ENCODE results near the gene PRF1.
"Not testable (repeated sequence)": the region's sequence is repeated elsewhere in the genome, so short reads cannot be mapped to it uniquely, and the experiment has no call there.

Gene PRF1

DNA sequence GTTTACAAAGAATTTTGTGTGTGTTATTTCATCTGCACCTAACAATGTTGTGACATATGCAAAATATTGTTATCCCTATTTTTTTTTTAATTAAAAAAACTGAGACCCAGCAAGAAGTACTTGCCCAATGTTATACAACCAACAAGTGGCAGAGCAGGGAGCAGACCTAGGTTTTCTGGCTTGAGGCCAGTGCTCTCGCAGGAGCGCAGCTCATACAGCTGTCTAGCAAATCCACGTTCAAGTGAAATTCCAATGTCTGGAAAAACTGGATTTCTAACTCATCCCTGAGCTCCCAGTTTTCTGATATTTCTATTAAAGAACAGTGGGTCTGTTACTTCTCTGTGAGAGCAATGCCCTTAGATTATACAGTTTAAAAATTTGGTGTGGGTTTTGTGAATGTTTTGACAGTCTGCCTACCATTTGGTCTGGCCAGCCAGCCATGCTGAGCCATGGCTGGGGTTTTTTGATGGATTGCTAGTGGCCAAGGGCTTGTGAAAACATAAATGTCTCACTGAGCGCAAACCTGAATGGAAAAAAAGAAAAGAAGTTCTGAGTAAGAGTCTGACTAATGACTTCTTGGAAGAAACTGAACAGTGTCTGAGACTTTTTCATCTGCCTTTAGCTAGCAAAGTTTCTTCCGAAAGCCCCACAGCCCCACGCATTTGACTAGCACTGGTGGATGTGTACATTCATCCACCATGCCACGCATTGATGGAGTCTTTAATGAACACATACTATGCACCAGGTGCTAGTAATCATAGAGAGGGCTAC, 15.4 kb upstream of the PRF1 start:
- no peak for DNase-seq (ENCODE audit: low read depth)

DNA sequence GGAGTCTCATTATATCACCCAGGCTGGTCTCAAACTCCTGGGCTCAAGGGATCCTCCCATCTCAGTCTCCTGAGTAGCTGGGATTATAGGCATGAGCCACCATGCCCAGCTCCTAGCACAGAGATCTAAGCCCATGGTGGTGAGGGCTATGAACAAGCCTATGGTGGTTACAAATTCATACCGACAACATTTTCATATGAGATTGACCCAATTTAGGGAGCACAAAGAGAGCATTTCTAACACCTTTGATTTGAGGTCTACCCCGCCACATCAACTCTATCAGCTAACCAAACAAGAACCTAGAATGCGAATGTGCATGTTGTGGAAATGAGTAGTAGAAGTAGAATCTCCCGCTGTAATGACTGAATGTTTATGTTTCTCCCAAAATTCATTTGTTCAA, 14.2 kb upstream of the PRF1 start:
- no peak for DNase-seq (ENCODE audit: low read depth)

DNA sequence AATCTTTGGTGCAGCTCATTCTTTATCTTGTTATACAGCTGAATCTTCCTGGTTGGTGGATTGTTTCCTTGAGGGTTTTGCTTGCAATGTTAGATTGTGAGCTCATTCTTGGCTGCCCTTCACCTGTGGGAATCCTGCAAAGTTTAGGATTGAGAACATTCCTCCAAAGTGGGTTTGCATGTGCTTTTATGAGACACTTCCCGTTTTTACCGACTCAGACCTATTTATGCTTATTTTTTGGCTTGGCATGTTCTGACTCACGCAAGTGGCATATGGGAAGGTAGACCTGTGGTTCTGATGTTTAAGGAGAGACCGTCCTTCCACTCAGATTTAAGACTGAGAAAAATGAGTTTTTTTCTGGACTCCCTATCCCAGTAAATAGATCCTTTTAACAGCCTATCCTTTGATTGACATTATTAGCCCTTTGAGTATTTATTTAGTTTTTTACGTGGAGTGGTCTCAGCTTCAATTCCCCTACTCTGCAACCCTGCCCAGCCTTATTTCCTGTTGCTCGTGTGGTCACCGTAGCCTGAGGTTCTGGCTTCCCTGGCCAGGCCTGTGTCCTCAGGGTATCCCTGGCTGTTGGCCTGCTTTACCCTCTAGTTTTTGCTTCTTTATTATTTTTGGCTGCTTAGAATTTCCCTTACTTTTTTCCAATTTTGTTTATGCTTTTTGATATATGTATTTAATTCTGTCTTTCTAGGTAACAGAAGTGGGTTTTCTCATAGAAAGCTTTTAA, 13.4 kb upstream of the PRF1 start:
- DNase-seq (ENCODE audit: low read depth), result no peak

DNA sequence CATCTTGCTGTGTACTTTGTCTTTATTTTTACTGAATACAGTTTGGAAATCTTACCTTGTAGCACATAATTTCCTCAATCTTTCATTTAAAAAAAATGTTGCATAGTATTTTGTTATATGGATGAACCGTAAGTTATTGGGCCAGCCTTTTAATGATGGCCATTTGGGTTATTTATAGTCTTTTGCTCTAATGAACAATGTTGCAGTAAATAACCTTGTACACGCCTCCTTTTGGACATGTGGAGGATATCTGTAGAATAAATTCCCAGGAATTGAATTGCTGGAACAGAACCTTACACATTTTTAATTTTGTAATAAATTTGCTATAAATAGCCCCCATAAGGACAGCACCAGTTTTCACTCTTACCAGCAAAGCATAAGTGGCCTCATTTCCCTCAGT, 12.7 kb upstream of the PRF1 start:
- no peak for DNase-seq (ENCODE audit: low read depth)

DNA sequence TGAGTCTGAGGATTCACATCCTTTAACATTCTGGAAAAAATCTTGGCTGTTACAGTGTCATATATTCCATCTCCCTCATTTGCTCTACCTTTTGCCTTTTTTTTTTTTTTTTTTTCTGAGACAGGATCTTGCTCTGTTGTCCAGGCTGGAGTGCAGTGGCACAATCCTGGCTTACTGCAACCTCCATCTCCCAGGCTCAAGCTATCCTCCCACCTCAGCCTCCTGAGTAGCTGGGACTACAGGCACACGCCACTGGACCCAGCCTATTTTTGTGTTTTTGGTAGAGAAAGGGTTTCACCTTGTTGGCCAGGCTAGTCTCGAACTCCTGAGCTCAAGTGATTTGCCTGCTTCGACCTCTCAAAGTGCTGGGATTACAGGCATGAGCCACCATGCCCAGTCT, 11.8 kb upstream of the PRF1 start:
- DNase-seq (ENCODE audit: low read depth), result not testable (repeated sequence)

DNA sequence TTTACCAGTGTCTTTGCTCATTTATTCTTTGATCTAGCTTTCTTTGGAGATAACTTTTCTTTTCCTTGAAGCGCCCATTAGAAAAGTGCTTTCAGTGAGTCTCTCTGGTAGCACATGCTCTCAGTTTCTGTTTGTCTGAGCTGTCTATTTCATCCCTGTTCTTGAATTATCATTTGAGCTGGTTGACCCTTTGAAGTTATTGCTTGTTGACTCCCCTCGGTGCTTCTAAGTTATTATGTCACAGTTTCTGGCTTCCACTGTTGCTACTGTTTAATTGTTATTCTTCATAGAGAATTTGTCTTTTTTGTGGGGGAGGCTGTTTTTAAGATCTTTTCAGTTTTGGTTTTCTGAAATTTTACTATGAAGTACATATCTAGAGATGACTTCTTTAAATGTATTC, 11.4 kb upstream of the PRF1 start:
- no peak for DNase-seq (ENCODE audit: low read depth)

DNA sequence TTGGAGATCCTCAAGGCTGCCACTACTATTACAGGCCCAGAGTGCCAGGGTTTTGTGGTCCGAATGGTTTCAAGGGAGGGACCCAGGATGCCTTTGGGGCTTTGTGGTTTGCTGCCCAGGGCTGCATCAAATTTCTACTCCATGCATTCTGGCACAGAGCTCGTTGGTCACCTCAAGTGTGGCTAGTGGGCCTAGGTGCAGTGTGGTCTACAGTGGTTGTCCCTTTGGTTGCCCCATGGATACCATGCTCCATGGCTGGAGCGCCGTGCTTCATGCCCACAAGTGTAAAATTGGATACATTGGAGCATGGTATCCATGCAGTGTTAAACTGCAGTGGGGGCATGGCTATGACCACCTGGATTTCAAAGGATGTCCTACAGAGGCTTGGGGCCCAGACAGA, 5.4 kb upstream of the PRF1 start:
- DNase-seq (ENCODE audit: low read depth), result no peak

DNA sequence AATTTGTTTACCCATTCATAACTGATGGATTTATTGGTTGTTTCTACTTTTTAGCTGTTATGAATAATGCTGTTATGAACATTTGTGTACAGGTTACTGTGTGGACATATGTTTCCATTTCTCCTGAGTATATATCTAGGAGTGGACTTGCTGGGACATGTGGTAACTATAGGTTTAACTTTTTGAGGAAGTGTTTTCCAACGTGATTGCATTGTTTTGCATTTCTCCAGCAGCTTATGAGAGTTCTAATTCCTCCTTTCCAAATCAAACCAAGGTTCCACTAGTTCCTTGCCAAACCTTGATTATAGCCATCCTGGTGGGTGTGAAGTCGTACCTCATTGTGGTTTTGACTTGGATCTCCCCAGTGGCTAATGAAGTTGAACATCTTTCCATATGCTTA, 2.6 kb upstream of the PRF1 start:
- DNase-seq (ENCODE audit: low read depth), result no peak

DNA sequence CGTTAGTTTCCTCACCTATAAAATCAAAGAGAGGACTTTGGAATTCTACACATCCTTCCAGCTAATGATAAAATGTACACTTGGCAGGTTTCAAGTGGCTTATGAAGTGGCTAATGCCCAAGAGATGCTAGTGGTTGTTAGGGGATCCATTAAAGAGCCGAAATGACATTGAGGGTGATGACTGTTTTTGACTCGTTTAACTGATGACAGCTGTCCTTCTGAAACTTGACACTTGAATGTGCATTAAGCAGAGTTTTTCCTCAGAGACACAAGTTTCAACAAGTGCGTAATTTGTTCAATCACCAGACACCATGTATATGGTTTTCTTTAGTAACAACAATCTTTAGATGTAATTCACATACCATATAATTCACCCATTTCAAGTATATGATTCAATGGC, 1.6 kb upstream of the PRF1 start:
- DNase-seq (ENCODE audit: low read depth), result no peak

DNA sequence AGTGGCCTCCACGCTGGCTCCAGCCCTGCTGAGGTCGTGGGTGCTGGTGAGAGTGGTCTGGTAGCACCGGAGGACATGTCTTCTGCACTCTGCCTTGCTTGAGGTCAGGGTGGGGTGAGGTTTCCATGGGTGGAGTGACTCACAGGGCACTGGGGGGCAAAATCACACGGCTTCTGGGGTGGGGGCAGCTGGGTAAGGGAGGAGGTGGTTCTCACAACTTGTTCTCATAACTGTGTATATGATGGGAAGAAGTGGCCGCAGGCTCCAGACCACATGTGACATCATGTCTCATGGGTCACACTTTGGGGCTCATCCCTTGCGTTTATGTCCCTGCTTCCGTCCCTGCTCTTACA, 884 bp upstream of the PRF1 start:
- no peak for DNase-seq (ENCODE audit: low read depth)

DNA sequence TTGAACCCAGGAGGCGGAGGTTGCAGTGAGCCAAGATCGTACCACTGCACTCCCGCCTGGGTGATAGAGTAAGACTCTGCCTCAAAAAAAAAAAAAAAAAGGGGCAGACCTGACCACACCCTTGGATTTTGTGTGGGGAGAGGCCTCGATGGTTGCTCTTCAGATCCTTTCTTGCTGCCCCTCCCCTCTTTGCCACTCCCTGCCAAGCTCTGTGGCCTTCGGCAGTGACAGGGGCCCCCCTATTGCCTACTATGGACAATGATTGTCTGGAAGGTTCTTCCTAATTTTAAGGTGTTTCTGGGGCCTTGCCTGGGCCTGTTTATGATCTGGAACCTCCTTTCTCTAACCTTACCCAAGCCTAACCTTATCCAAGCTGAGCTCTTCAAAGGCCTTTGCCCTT, 795 bp downstream of the PRF1 start:
- no peak for DNase-seq (ENCODE audit: low read depth)

DNA sequence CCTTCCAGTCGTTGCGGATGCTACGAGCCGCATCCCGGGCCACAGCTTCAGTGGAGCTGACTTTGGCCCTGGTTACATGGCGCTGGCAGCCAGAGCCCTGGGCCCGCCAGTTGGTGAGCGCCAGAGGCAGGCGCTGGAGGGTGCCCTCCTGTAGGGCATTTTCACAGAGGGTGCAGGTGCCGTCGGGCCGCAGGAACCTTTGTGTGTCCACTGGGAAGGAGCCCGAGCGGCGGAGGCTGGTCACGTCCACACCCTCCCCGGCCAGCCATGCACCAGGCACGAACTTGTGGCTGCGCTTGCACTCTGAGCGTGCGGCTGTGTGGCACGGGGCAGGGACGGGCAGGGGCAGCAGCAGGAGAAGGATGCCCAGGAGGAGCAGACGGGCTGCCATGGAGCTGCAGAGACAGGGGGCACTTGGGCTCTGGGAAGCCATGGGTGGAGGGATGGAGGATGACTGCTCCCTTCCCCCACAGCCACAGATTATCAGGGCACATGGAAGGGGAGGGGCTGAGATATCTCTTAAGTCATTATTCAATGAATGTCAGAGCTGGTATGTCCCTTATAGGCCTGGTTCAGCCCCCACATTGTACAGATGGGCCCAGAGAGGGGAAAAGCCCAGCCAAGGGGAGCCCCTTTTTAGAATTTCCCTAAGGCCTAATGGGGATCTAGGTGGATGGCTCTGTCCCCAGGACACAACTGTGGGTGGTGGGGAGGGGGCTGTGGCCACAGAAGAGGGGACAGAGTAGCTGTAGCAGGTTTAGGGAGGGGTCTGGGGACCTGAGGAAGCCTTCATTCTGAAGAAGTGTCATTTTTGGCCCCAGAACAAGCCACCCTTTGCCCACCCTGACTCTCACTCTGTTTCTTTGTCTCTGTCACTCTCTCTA, 1.8 kb downstream of the PRF1 start:
- DNase-seq (ENCODE audit: low read depth), result no peak

DNA sequence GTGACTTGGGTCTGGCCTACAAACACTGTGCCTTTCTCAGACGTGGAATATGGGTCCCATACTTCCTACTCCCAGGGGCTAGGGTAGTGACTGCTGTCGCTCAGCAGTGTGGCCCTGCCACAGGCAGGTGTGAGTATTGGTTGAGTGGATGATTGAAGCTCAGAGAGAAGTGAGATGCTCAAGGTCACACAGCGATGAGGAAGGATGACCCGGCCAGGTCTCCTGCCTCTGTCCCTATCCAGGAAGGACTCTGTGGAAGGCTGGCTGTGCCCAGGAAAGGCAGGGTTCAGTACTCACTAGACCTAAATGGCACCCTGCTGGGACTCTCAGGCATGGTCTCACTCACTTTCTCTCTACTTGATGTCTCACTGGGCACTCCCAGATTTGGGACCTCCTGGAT, 2.8 kb downstream of the PRF1 start:
- DNase-seq (ENCODE audit: low read depth), result no peak

DNA sequence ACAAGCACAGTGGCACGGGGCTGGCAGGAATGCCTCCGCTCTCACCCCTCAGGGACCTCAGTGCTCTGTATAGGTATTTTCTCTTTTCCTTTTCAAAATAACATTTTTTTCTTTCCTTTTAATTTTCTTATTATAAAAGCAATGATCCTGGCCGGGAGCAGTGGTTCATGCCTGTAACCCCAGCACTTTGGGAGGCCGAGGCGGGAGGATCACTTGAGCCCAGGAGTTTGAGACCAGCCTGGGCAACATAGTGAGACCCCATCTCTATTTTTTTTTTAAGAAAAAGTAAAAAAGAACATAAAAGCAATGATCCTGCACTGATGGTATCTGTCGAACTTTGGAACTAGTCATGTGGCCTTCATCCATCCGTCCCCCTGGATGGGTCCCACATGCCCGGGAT, 3.2 kb downstream of the PRF1 start:
- DNase-seq (ENCODE audit: low read depth), result no peak

DNA sequence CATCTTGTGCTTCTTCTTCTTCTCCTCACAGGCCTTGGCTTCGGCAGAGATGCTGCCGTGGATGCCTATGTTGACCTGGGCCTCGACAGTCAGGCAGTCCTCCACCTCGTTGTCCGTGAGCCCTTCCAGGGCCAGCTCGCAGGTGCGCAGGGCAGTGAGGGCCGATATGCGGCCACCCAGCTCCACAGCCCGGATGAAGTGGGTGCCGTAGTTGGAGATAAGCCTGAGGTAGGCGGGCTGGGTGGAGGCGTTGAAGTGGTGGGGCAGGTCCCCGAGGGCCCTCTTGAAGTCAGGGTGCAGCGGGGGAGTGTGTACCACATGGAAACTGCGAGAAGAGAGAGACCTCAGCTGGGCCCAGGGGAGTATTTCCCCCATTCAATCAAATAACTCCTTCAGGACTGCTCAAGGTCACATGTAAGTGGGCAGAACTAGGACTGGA, 3.7 kb downstream of the PRF1 start:
- DNase-seq (ENCODE audit: low read depth), result no peak

DNA sequence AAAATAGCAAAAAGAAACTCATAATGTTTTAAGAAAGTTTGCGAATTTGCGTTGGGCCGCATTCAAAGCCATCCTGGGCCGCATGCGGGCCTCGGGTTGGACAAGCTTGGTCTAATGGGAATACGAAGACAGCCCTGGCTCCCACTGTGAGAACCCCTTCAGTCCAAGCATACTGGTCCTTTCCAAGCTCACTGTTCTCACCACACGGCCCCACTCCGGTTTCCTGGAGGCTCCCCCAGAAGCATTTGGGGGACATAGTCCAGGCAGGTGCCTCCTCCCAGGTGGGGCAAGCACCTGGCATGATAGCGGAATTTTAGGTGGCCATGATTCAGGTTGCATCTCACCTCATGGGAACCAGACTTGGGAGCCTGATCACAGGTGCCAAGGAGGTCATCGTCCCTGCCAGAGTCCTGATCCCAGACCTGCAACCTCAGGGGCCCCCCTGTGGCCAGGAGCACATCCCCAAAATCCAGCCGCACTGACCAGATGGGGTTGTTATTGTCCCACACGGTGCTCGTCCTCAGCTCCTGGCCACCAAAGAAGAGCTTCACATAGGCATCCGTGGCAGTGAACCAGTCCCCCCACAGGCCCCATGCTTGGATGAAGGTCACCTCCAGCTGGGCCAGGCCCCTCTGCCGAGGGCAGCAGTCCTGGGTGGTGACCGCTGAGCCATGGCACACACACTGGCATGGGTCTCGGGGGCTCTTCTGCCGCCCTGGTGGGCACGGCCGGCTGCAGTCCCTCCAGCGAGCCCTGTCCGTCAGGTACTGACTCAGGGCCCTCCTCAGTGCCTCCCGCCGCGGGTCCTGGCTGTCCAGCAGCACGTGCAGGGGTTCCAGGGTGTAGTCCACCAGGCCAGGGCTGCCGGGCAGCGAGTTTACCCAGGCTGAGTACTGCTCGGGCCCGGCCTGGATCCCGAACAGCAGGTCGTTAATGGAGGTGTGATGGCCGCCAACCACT, 4.4 kb downstream of the PRF1 start:
- DNase-seq (ENCODE audit: low read depth), result no peak

DNA sequence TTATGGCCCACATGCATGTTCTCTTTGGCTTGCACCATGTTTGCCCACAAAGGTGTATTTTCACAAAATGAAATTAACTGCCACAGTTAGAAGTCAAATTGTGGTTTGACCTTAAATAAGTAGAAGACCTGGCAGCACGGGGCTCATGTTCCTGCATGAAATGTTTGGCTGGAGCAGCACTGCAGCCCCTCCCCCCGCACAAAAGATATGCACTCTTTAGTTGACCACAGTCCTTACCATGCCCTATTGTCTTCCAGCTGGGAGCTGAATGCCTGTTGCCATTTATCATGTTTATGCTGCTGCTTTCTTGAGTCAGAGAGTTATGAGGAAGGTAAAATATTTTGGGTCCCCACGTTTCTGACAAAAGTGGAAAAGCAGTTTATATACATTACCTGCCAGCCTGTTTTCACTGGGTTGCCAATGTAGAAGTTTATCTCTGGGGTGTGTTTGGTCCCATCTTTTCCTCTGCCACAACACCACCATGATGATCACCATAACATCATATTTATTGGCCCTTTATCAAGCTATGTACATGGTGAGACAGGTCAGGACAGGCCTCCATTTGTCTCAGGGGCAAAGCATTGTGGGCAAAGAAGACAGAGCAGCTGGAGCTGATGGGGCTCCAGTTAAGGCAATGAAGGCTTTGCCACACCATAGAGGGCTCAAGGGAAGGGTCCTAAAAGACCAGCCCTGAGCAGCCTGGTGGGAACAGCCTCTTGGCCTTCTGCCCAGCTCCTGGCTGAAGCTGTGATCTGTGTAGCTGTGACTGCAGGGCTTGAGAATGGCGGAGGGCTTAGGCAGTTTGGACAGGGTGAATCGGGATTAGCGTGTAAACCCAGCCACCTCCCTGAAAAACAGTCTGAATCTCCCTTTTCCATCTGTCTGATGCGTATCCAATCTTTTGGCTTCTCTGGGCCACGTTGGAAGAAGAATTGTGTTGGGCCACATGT, 5.4 kb downstream of the PRF1 start:
- no peak for DNase-seq (ENCODE audit: low read depth)

DNA sequence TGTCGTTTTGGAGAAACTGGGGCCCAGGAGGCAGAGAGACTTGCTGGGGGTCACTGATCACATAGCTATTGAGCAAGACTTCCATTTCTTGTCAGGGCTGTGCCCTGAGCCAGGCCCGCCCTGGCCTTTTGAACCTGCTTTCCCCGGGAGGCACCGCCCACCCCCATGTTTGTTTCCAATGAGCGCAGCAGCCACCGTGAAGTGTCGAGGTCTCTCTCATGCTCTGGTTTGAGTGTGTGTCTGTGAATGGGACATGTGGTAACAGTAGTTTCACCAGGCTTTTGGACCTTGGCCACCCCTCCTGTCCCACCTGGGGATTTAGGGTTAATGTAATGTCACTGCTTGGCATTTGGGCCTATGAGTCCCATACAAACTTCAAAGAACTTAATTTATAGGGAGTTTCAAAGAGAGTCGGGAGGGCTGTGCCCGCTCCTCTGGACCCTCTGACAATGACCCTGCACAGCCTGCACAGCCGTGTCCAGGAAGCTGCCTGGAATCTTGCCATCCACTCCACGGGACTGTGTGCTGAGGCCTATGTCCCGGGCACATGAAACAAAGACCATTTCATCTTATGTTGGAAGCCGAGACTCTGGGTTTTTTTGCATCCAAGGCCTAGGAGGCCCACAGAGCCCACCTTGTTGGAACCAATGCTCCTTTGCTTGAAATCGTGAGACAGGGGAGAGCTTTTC, 6.3 kb downstream of the PRF1 start:
- no peak for DNase-seq (ENCODE audit: low read depth)

DNA sequence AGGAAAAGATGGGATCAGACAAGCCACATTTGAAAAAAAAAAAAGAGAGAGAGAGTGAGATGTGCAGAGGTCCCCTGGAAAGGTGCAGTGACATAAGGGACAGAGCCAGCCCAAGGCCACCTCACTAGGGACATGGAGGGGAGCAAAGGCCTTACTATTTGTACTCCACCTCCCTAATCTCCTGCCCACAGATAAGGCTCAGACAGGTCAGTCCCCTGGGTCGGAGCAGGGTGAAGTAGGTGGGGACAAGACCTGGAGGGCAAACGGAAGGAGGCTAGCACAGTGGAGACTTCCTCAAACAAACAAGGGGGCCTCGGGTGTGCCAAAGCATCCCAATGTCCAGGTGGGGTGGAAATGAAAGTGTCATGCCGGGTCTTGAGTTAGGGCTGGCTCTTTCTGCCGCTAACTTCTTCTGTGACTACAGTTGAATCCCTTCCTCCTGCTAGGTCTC, 7.0 kb downstream of the PRF1 start:
- DNase-seq (ENCODE audit: low read depth), result no peak

DNA sequence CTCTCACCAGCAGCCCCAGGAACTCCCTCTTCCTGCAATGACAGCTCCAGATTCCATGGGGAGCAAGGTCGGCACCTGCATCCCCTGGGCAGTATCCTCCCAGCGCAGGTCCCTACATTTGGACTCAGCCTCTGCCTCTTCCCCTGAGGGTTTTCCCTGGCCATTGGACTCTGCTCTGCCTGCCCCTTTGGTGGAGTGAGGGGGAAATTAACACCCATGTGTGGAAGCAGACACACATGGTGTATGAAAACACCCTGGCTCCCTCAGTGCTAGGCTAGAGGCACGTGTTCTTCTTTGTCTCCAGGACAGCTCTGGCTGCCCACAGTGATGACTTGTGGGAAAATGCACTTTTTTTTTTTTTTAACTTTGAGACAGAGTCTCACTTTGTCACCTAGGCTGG, 8.4 kb downstream of the PRF1 start:
- no peak for DNase-seq (ENCODE audit: low read depth)

Data from stimulated activated CD4-positive, alpha-beta T cell treated with anti-CD3 and anti-CD28 coated beads, Interleukin-2, amount 100 ng/mL, for 4 hours (primary cell).